HepG2 (cell line): ENCODE results near the gene SLC6A6. TPM values are rescaled to one million over a fixed set of nuclear protein-coding genes. Genes with fewer than 3 reads are reported as not detected.

Experiments used
- ATAD3A ChIP-seq: sonication (generic); formaldehyde crosslinking; IDR thresholded peaks from 2 replicates; pipeline ENCODE4 v1.4.0; 2020; ENCODE audit warnings: missing genetic modification reagents
- CAMTA2 ChIP-seq: sonication (generic); formaldehyde crosslinking; IDR thresholded peaks from 2 replicates; pipeline ENCODE4 v1.4.0; 2020; ENCODE audit warnings: mild to moderate bottlenecking, missing genetic modification reagents, borderline replicate concordance
- DPF2 ChIP-seq: sonication (generic); formaldehyde crosslinking; IDR thresholded peaks from 2 replicates; pipeline ENCODE4 v1.4.0; 2020; ENCODE audit warnings: mild to moderate bottlenecking, low read depth, missing genetic modification reagents, borderline replicate concordance
- GPN1 ChIP-seq: sonication (generic); formaldehyde crosslinking; IDR thresholded peaks from 2 replicates; pipeline ENCODE4 v1.5.1; 2020; ENCODE audit warnings: missing genetic modification reagents, borderline replicate concordance
- RXRA ChIP-seq: sonication (generic); formaldehyde crosslinking; IDR thresholded peaks from 2 replicates; pipeline ENCODE4 v1.5.1; 2020; ENCODE audit warnings: missing genetic modification reagents
- SETDB1 ChIP-seq: sonication (generic); formaldehyde crosslinking; IDR thresholded peaks from 2 replicates; pipeline ENCODE4 v1.5.1; 2020; ENCODE audit warnings: missing genetic modification reagents, mild to moderate bottlenecking, borderline replicate concordance
- SKI ChIP-seq: fragments of 450-650 bp; IDR thresholded peaks from one replicate; pipeline ENCODE4 v1.6.1; 2018; ENCODE audit warnings: mild to moderate bottlenecking; ENCODE audit not compliant: partially characterized antibody
- TFAP4 ChIP-seq: sonication (generic); IDR thresholded peaks from 2 replicates; pipeline ENCODE4 v1.6.1; 2016; ENCODE audit warnings: low read depth, borderline replicate concordance
- YEATS2 ChIP-seq: sonication (generic); formaldehyde crosslinking; IDR thresholded peaks from 2 replicates; pipeline ENCODE4 v1.4.0; 2020; ENCODE audit warnings: missing genetic modification reagents, borderline replicate concordance
- ZBTB46 ChIP-seq: sonication (generic); formaldehyde crosslinking; IDR thresholded peaks from 2 replicates; pipeline ENCODE4 v1.4.0; 2020; ENCODE audit warnings: mild to moderate bottlenecking, missing genetic modification reagents, borderline replicate concordance
- ZFP1 ChIP-seq: IDR thresholded peaks from 2 replicates; pipeline ENCODE4 v1.6.1; 2016
- ZFP36 ChIP-seq: fragments of 150-350 bp; IDR thresholded peaks from 2 replicates; pipeline ENCODE4 v1.6.1; 2018; ENCODE audit warnings: borderline replicate concordance, low read length, low read depth; ENCODE audit not compliant: partially characterized antibody
- ZFP37 ChIP-seq: sonication (generic); formaldehyde crosslinking; IDR thresholded peaks from 2 replicates; pipeline ENCODE4 v1.4.0; 2020; ENCODE audit warnings: missing genetic modification reagents, borderline replicate concordance
- ZMYM3 ChIP-seq: sonication (generic); formaldehyde crosslinking; IDR thresholded peaks from 2 replicates; pipeline ENCODE4 v1.5.1; 2020; ENCODE audit warnings: mild to moderate bottlenecking, missing genetic modification reagents
- ZNF205 ChIP-seq: IDR thresholded peaks from 2 replicates; pipeline ENCODE4 v1.6.1; 2018; ENCODE audit warnings: missing biosample characterization, missing genetic modification reagents
- ZNF430 ChIP-seq: sonication (generic); formaldehyde crosslinking; IDR thresholded peaks from 2 replicates; pipeline ENCODE4 v1.9.0; 2021; ENCODE audit warnings: mild to moderate bottlenecking, missing genetic modification reagents
- ZNF558 ChIP-seq: sonication (generic); formaldehyde crosslinking; IDR thresholded peaks from 2 replicates; pipeline ENCODE4 v1.9.0; 2022; ENCODE audit warnings: mild to moderate bottlenecking, missing genetic modification reagents, borderline replicate concordance
- ZNF713 ChIP-seq: sonication (generic); formaldehyde crosslinking; IDR thresholded peaks from 2 replicates; pipeline ENCODE4 v1.4.0; 2020; ENCODE audit warnings: mild to moderate bottlenecking, missing genetic modification reagents
- ZNF749 ChIP-seq: sonication (generic); formaldehyde crosslinking; IDR thresholded peaks from 2 replicates; pipeline ENCODE4 v1.8.0; 2022; ENCODE audit warnings: mild to moderate bottlenecking, missing genetic modification reagents, moderate library complexity, borderline replicate concordance
- polyA plus RNA-seq, 8 experiments: library from polyadenylated mRNA; depleted of rRNA in 3 of 8; stranded (reverse) in 7 of 8; unstranded in 1 of 8; fragments of >200 nt; fragmentation: Illumina TruSeq in 4 of 8; extraction: Trizol in 4 of 8; gene quantifications; 2 replicates each; pipeline versions ENCODE4 v1.2.1 to v1.2.3, GENCODE V29; 2011 to 2016; ENCODE audit warnings: low read depth in 4 of 8, missing spikeins in 1 of 8, mixed read lengths in 1 of 8; ENCODE audit not compliant: insufficient read depth in 1 of 8
- total RNA-seq, 5 experiments: library from RNA; depleted of rRNA; stranded (reverse); fragments of >200 nt; fragmentation: Illumina TruSeq; extraction: Trizol; gene quantifications; 2 replicates each; pipeline ENCODE4 v1.2.3, GENCODE V29; 2016; ENCODE audit warnings: low read depth in 1 of 5
- TF ChIP-seq, protein P1 (sequence below): sonication (generic); formaldehyde crosslinking; IDR thresholded peaks from 2 replicates; pipeline ENCODE4 v1.4.0; 2020; ENCODE audit warnings: missing genetic modification reagents

SLC6A6 gene
- total and polyA plus RNA-seq, 2 of the 13 experiments (the other 11 are each of a cell fraction or from before 2014, with no cell fraction given) = 14.1 to 20.7 TPM

GRCh38 chr3:14418296-14419250 is 16.2 kb downstream of the SLC6A6 start (continued):
- TF ChIP-seq ZBTB46 (no peak), ATAD3A (CRISPR knock-in tag) (no peak), ZFP37 (CRISPR knock-in tag) (no peak), ZNF205 (CRISPR knock-in tag) (peak; percentile 96), ZNF430 (CRISPR knock-in tag) (no peak), ZNF558 (no peak), ZFP36 (no peak), GPN1 (CRISPR knock-in tag) (no peak), RXRA (CRISPR knock-in tag) (no peak; the same call in 1 of the 2 replicates), ZMYM3 (CRISPR knock-in tag) (peak; percentile 84), SKI (no peak), ZFP1 (CRISPR knock-in tag) (no peak), ZNF713 (CRISPR knock-in tag) (no peak), YEATS2 (CRISPR knock-in tag) (no peak), ZNF749 (CRISPR knock-in tag) (no peak), CAMTA2 (CRISPR knock-in tag) (no peak), SETDB1 (CRISPR knock-in tag) (no peak), TFAP4 (peak; percentile 60; the same call in 1 of the 2 replicates), DPF2 (no peak)
- TF ChIP-seq, protein P1, sequence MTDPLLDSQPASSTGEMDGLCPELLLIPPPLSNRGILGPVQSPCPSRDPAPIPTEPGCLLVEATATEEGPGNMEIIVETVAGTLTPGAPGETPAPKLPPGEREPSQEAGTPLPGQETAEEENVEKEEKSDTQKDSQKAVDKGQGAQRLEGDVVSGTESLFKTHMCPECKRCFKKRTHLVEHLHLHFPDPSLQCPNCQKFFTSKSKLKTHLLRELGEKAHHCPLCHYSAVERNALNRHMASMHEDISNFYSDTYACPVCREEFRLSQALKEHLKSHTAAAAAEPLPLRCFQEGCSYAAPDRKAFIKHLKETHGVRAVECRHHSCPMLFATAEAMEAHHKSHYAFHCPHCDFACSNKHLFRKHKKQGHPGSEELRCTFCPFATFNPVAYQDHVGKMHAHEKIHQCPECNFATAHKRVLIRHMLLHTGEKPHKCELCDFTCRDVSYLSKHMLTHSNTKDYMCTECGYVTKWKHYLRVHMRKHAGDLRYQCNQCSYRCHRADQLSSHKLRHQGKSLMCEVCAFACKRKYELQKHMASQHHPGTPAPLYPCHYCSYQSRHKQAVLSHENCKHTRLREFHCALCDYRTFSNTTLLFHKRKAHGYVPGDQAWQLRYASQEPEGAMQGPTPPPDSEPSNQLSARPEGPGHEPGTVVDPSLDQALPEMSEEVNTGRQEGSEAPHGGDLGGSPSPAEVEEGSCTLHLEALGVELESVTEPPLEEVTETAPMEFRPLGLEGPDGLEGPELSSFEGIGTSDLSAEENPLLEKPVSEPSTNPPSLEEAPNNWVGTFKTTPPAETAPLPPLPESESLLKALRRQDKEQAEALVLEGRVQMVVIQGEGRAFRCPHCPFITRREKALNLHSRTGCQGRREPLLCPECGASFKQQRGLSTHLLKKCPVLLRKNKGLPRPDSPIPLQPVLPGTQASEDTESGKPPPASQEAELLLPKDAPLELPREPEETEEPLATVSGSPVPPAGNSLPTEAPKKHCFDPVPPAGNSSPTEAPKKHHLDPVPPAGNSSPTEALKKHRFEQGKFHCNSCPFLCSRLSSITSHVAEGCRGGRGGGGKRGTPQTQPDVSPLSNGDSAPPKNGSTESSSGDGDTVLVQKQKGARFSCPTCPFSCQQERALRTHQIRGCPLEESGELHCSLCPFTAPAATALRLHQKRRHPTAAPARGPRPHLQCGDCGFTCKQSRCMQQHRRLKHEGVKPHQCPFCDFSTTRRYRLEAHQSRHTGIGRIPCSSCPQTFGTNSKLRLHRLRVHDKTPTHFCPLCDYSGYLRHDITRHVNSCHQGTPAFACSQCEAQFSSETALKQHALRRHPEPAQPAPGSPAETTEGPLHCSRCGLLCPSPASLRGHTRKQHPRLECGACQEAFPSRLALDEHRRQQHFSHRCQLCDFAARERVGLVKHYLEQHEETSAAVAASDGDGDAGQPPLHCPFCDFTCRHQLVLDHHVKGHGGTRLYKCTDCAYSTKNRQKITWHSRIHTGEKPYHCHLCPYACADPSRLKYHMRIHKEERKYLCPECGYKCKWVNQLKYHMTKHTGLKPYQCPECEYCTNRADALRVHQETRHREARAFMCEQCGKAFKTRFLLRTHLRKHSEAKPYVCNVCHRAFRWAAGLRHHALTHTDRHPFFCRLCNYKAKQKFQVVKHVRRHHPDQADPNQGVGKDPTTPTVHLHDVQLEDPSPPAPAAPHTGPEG (CRISPR knock-in tag) = no peak
